Pons (tissue), 1 donor: ENCODE results near the gene COMTD1.
"Not testable (repeated sequence)": the region's sequence is repeated elsewhere in the genome, so short reads cannot be mapped to it uniquely, and the experiment has no call there.

Experiments
- DNase-seq: peaks from one replicate; pipeline ENCODE4 v3.0.0-alpha.2; 2016; ENCODE audit warnings: low spot score

Gene COMTD1

DNA sequence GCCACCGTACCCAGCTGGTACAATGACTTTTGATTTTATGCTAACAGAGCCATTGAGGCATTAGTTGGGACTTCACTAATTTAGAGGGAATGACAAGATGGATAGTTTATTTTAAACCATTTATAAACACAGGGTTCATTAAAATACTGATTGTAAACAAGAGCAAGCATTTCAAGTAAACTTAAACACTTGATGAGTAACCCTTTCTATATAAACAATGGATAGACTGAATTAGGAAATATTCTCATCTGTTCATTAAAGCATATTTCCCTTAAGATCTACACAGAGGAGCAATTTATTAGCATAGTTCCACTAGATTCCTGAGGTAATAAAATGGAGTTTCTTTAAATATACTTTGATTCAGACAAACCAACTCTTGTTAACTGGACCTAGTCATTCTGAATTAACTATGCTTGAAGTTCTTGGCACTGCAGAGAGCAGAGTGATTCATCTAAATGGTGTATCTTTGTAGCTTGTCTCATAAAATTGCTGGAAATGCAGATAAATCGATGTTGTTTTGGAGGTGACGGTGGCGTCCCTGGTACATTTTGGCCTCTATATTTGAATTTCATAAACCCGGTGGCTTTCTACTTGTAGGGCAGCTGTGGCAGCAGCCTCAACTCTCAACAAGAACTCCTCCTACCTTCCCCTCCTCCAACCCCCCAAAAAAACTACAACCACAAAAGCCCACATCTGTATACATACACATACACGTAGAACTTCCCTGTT, 40.6 kb downstream of the COMTD1 start:
- no peak for DNase-seq

DNA sequence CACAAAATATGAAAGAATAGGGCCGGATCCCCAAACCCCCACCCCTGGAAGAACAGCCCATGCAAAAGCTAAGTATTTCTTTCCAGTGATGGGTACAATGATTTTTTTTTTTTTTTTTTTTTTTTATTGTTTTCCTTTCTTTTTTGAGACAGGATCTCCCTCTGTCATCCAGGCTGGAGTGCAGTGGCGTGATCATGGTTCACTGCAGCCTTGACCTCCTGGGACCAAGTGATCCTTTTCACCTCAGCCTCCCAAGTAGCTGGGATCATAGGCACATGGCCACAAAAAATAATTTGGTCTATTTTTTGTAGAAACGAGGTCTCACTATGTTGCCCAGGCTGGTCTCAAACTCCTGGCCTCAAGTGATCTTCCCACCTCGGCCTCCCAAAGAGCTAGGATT, 41.1 kb downstream of the COMTD1 start:
- not testable (repeated sequence) for DNase-seq

DNA sequence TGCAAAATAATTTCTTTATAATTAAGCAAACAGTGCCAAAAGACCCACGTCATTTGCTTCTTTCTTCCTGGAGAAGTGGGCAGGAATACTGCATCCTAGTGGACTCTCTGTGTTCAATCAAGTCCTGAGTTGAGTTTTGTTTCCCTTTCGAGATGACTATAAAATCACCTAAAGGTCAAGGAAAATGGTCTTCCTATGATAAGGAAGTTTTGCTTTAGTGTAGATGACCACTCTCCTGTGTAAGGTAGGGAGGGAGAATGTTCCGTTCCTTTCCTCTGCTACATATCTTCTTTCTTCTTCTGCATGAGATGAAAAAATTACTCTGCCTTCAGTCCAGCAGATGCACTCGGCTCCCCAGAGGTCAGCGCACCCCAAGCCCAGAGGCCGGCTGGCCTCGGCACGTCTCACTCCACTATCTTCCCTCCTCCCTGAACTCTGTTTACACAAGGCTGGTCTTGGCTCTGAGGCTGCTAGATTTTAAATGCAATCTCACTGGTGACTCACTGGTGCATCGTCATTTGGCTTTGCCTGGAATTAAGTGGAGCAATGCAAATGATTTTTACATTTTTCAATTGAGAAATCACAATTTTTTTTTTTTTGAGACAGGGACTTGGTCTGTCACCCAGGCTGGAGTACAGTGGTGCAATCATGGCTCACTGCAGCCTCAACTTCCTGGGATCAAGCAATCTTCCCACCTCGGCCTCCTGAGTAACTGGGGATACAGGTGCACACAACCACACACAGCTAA, 43.8 kb downstream of the COMTD1 start:
- DNase-seq = no peak

DNA sequence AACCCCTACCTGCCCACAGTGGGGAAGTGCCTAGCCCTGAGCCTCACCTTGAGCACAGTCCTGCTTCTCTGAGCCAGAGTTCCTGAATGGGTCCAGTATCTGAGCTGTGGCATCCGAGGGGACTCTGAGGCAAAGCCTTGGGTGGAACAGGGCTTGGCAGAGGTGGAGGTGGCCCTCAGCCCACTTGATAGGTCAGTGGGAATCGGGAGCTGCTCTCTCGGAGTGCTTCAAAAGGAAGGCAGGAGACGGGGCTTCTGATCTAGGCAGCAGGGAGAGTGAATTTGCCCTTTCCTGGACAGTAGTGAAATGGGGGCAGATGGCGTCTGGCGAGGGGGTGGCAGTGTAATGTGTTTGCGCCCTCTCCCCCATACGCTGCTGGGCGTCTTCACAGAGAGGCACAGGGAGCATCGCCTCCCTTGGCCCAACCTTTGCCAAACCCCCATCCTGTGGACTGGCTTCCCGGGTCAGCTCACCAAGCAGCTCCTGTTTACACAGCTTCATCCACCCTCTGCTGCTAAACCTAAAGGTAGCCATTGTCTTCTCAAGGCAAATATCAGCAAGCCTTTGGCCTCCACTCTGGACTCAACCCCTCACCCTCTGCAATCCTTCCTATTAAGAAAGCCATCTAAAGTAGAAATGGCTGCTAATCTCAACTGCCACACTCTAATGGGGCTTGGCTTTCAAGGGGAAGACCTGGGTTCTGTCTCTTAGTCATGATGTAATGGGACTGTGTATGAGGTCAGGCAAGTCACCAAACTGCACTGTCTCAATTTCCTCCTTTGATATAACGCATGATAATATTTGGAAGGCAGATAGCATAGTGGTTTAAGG, 46.3 kb downstream of the COMTD1 start:
- no peak for DNase-seq

DNA sequence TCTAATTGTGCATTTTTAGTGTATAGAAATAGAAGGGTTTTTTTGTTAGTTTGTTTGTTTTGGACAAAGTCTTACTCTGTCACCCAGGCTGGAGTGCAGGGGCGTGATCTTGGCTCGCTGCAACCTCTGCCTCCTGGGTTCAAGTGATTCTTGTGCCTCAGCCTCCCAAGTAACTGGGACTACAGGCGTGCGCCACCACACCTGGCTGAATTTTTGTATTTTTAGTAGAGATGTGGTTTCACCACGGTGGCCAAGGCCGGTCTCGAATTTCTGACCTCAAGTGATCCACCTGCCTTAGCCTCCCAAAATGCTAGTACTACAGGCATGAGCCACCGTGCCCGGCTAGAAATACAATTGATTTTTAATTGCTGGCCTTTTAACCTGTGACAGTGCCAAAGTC, 47.2 kb downstream of the COMTD1 start:
- DNase-seq = not testable (repeated sequence)

DNA sequence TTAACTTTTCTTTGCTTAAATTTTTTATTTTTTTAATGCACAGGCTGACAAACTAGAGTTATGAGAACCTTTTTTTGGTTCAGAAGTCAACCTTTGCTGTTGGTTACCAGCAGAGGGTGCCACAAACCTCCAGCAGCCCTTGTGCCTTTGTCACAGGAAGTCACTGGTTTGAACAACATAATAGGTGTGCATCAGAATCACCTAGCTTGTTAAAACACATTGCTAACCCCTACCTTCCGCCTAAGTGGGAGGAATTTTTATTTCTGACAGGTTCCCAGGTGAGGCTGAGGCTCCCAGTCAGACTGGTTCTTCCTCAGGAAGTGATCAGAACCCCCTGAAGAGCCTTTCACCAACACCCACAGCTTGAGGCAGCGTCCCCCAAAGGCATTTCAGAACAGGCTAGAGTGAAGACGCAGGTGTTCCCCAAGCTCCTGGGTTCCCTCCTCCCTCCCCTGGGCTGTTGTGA, 47.8 kb downstream of the COMTD1 start:
- DNase-seq = peak; percentile 56

DNA sequence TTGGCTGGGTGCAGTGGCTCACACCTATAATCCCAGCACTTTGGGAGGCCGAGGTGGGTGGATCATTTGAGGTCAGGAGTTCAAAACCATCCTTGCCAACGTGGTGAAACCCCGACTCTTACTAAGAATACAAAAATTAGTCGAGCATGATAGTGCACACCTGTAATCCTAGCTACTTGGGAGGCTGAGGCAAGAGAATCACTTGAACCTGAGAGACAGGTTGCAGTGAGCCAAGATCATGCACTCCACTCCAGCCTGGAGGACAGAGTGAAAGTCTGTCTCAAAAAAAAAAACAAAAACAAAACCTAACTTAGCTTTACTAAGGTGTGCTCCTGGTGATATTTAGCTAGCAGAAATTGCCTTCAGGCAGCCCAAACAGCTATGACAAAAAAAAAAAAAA, 49.4 kb downstream of the COMTD1 start:
- no peak for DNase-seq
